Measurements from ENCODE around the gene PAF1.

PAF1 gene

DNA sequence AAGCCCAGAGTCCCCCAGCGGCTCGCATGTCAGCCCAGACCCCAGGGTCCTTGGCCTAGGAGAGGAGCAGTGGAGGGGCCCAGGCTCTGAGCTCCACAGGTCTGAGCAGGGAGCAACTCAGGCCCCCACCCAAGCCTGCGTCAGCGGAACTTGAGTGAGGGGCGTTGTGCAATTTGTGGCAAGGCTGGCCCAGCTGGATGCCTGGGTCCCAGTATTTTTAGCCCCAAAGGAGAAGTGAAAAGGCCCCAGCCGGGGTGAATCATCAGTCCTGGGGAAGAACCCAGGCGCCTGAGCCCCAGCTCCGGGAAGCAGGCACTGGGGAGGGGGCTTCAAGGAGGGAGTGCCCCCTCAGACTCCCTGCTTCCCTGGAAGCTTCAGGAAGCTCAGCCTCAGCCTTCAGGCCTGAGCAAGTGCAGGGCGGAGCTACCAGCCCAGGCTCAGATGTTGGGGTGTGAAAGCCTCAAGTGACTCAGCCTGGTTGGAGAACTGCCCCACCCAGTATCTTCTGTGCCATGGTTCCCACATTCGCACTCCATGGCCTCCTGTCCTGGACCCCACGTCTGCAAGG, 7.5 kb upstream of the PAF1 start:
- TF ChIP-seq, protein P1, sequence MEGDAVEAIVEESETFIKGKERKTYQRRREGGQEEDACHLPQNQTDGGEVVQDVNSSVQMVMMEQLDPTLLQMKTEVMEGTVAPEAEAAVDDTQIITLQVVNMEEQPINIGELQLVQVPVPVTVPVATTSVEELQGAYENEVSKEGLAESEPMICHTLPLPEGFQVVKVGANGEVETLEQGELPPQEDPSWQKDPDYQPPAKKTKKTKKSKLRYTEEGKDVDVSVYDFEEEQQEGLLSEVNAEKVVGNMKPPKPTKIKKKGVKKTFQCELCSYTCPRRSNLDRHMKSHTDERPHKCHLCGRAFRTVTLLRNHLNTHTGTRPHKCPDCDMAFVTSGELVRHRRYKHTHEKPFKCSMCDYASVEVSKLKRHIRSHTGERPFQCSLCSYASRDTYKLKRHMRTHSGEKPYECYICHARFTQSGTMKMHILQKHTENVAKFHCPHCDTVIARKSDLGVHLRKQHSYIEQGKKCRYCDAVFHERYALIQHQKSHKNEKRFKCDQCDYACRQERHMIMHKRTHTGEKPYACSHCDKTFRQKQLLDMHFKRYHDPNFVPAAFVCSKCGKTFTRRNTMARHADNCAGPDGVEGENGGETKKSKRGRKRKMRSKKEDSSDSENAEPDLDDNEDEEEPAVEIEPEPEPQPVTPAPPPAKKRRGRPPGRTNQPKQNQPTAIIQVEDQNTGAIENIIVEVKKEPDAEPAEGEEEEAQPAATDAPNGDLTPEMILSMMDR (IDR thresholded peaks at IDR 0.05; ENCODE audit: insufficient read depth, missing control alignments), result no peak
- no peak for FAIRE-seq
- no peak for DNase-seq (ENCODE audit: insufficient read length, low spot score)

GRCh38 chr19:39397360-39398296, 6.7 kb upstream of the PAF1 start:
- FAIRE-seq (no peak), DNase-seq (ENCODE audit: insufficient read length, low spot score) (peak; percentile 96)
- TF ChIP-seq, protein P1 (IDR thresholded peaks at IDR 0.05; ENCODE audit: insufficient read depth, missing control alignments), result peak; percentile 92

GRCh38 chr19:39390451-39390750, 505 bp downstream of the PAF1 start:
- FAIRE-seq, result no peak
- no peak for DNase-seq (ENCODE audit: insufficient read length, low spot score)
- TF ChIP-seq, protein P1 (IDR thresholded peaks at IDR 0.05; ENCODE audit: insufficient read depth, missing control alignments), result no peak

- DNase-seq (ENCODE audit: insufficient read length, low spot score) (no peak), FAIRE-seq (no peak)
- TF ChIP-seq, protein P1 (IDR thresholded peaks at IDR 0.05; ENCODE audit: insufficient read depth, missing control alignments), result no peak
Measured at GRCh38 chr19:39389631-39390414, 1.1 kb downstream of the PAF1 start.

GRCh38 chr19:39388657-39389056, 2.2 kb downstream of the PAF1 start:
- no peak for FAIRE-seq
- DNase-seq (ENCODE audit: insufficient read length, low spot score), result no peak
- TF ChIP-seq, protein P1 (IDR thresholded peaks at IDR 0.05; ENCODE audit: insufficient read depth, missing control alignments), result no peak

GRCh38 chr19:39386557-39386956, 4.3 kb downstream of the PAF1 start:
- TF ChIP-seq, protein P1 (IDR thresholded peaks at IDR 0.05; ENCODE audit: insufficient read depth, missing control alignments), result no peak
- DNase-seq (ENCODE audit: insufficient read length, low spot score) (no peak), FAIRE-seq (no peak)

Measured in D721Med (cell line).